CD4-positive, alpha-beta T cell treated with Interferon gamma for 1 hour (primary cell): ENCODE results near the gene DNAJB1.
"Not testable (repeated sequence)": the region's sequence is repeated elsewhere in the genome, so short reads cannot be mapped to it uniquely, and the experiment has no call there.

ENCODE experiments used
- DNase-seq: peaks from one replicate; pipeline ENCODE4 v3.0.0-alpha.2; 2020

DNAJB1 gene

DNA sequence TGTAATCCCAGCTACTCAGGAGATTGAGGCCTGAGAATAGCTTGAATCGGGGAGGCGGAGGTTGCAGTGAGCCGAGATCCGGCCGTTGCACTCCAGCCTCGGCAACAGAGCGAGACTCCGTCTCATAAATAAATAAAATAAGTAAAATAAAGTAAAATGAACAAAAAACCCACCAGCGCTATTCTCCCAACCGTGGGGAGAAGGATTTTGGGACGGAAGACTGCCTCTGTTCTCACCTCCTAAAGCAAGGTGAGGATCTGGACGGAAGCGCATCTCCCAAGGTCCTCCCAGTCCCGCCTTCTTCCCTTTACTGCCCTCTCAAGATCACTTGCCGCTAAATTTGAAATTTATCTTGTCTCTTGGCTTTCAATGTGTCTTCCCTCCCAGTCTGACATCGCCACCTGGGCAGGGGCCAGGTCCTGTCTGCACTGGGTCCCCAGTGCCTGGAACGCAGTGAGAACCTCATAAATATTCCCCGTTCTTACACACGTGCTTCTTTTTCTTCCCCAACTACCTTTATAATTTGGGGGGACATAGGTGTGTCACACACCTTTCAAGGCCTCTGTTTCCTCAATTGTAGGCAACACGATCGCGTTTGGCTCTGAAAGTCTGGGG, 1.2 kb upstream of the DNAJB1 start:
- DNase-seq: no peak

DNA sequence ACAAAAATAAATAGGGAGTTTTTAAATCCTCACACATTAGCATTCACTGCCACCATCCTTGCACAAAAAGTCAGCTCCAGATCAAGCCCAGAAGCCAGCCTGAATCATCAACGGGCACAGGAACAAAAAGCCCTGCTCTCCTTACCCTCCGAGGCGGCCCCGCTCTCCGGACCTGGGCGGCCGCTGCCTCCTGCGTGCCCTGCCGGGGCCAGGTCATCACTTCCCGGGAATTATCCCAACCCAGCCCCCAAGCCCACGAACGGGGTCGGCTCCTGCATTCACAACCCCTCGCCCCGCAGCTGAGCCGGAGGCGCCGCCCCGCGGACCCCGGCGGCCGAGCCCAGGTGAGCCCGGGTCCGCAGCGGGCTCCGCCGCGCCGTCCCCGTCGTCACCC, 754 bp downstream of the DNAJB1 start:
- no peak for DNase-seq

DNA sequence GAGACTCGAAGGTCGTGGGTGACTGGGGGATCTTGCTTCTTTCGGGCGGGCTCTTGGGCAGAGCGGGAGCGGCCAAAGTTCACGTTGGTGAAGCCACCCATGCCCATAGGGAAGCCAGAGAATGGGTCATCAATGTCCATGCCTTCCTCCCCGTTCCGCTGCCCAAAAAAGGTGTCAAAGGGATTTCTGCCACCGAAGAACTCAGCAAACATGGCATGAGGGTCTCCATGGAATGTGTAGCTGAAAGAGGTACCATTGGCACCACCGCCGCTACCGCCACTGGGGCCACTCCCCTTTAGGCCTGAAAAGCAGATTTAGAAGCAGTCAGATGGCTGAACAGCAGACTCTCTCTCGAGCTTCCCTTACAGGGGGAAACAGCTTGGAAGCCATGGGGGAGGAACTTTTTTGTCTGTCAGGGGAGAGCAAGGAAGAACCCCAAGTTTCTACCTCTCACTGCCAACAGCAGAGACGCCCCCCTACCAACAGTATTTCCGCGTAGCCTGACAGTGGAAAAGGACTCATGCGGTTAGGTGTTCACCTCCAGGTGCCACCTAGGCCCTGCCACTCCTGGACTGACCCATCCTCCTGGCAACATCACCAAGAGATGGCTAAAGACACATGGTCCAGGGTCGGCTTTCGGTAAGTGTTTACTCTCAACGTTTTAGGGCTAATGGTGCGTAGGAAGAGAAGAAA, 1.3 kb downstream of the DNAJB1 start:
- DNase-seq: peak; percentile 13

DNA sequence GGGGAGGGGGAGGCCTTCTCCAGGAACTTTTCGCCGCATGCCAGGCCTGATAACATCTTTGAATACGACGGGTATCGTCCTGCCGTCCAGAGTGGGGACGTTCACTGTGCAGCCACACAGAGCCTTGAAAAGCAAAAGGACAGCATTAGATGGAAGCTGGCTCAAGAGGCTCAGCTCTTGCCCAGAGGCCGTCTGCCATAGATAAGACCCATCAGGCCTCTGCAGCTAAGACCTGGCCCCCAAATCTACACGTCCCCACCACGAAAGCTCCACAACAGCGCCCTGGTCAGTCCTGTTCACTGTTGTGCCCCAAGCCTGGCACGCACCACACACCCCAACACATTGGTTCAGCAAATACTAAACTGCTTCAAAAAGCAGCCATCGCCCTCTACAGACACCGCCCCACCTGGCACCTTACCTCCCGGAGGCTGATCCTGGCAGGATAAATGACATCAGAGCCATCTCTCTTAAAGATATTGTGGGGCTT, 2.1 kb downstream of the DNAJB1 start:
- no peak for DNase-seq

DNA sequence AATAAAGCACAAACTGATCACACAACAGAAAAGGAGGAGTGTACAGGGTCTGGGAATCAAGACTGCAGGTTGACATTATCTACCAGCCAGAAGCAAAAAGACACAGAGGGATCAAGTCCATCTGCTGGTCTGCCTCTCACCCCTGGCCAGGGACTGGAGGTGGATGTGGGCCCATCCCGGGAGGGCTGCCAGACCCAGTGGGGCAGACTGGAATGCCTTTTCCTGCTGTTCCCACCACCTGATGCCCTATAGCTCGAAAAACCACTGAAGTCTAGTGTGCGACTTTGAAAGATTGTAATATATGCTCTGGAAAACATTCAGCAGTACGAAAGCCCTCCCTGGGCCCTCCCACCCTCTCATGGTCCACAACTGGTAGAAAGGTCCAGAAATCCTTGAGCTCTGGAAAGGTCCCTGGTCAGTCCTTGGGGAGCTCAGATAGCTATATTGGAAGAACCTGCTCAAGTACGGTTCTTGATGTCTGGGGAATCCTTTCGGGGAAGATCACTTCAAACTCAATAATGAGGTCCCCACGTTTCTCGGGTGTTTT, 2.6 kb downstream of the DNAJB1 start:
- no peak for DNase-seq

DNA sequence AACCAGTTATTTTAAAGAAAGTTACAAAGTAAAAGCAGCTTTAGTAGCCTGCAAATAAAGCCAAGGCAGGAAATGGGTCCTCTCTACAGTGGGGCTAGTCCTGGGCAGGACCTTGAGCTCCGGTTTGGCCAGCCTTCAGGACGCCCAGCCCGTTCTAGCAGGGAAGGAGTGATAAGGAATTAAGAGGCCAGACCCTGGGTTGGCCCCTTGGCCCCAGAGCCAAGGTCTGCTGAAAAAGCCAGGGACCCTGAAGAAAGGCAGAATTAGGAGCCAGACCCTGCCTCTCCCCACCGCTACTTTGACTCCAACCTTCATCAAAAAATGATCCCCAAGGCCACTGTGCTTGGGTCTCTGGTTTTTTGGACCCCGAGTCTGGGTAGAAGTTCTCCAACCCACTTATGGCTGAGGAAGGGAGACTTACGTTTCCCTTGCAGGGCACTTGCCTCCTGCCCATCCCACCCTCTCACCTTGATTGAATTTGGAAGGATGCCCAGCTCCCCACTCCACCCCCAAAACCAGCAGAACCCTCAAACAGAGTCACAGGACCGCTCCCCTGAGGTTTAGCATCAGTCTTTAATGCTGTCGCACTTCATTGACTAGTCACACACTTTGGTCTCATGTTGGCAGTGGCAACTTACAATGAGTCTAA, 3.9 kb downstream of the DNAJB1 start:
- peak; percentile 42 for DNase-seq

DNA sequence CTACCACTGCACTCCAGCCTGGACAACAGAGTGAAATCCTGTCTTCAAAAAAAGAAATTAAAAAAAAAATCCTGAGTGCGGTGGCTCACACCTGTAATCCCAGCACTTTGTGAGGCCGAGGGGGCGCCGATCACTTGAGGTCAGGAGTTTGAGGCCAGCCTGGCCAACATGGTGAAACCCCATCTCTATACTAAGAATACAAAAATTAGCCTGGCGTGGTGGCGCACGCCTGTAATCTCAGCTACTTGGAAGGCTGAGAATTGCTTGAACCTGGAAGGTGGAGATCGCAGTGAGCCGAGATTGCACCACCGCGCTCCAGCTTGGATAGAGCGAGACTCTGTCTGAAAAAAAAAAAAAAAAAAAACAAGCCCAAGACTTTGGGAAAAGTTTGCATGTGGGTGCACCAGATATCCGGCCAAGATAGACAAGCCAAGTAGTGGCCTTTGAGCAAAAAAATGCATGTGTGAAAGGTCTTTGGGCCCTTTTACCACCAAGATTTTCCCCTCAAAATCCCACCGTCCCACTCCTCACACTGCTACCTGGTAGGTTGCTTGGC, 5.7 kb downstream of the DNAJB1 start:
- DNase-seq: no peak

DNA sequence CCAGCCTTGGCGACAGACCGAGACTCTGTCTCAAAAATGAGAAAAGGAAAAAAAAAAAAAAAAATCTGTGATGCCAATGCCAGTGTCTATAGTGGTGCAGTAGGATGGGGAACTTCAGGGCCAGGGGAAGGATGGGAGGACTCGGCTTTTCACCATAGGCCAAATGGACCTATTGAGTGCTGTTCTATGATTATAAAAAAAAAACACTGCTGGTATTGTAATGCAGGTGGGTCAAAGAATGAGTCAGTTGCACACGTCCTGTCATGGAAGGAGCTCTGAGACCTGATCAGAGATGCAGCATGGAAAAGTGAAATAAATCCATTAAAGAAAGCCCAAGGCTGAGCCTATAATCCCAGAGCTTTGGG, 7.0 kb downstream of the DNAJB1 start:
- no peak for DNase-seq

DNA sequence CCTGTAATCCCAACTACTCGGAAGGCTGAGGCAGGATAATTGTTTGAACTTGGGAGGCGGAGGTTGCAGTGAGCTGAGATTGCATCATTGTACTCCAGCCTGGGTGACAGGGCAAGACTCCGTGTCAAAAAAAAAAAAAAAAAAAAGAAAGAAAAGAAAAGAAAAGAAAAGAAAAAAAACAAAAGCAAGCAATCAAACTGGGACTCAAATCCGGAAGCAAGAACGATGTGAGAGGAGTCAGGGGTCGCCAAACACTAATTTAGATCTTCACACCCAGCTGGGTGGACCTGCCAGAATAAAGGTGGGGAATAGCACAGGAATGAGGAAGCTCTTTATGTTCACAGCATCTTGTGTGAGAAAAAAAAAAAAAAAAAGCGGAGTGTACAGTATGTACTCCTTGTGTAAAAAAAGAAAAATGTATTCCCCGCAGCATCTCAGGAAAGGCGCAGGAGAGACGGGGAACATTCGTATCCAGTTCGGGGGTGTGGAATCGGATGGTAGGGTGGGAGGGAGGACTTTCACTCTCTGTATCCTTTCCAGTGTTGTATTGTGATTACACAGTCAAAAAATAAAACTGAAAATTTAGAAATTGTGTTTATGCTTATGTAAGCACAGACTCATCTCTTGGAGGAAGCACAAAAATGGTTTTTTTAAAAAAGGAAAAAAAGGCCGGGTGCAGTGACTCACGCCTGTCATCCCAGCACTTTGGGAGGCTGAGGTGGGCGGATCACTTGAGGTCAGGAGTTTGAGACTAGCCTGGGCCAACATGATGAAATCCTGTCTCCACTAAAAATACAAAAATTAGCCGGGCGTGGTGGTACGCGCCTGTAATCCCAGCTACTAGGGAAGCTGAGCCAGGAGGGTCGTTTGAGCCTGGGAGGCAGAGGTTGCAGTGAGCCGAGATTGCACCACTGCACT, 7.6 kb downstream of the DNAJB1 start:
- DNase-seq: peak; percentile 54

DNA sequence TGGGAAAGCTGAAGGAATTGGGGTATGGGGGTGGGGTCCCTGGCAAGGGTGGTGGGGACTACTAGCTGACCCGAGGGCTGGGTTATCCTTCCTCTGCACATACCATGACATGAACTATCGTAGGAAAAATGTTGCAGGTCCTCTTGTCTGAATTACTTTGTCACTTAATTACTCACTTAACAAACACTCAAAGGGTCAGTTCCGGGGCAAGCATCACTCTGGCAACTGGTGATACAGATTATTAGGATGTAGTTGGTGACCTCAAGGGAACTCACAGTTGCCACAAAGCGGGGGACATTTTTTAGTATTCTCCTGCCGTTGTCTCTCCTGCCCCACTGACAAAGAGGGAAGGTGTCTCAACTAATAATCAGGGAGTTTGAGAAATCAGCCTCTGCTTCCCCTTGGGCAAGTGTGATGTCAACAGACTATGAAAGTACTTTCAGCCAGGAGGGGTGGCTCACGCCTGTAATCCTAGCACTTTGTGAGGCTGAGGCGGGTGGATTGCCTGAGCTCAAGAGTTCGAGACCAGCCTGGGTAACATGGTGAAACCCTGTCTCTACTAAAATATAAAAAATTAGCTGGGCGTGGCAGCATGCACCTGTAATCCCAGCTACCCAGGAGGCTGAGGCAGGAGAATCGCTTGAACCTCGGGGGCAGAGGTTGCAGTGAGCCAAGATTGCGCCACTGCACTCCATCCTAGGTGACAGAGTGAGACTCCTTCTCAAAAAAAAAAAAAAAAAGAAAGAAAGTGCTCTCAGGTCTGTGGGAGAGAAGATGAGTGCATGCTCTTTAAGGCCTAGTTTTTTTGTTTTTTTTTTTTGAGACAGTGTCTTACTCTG, 10.3 kb downstream of the DNAJB1 start:
- DNase-seq: peak; percentile 49

DNA sequence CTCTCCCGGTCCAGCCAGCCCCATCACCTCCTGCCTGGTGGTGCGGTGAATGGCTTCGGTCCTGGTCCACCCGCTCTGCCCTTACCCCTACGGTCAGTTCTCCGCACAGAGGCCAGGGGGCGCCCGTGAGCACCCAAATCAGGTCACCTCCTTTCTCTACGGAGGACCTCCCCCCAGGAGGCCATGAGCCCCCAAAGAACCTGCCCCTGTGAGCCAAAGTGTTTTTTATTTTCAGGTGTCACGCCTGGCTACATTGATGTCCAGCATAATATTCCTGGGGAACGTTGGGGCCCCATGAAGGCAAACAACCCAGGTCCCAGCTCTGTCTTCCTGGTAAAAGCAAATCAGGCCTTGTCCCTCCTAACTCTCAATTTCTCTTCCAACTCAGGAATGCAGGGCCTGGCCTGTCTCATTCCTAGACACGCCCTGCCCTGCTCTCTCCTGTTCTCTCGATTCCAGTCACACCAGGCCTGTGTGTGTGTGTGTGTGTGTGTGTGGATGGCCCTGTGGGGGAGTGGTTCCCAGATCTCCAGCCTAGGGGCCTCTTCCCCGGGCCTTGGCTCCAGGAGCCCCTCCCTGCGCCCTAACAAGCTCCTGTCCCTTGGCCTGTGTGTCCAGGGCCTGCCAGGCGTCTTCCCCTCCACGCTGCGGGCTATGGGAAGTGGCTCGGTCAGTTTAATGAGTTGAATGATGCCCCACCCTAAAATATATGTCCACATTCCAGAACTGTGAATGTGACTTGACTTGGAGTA, 12.5 kb downstream of the DNAJB1 start:
- peak; percentile 73 for DNase-seq

DNA sequence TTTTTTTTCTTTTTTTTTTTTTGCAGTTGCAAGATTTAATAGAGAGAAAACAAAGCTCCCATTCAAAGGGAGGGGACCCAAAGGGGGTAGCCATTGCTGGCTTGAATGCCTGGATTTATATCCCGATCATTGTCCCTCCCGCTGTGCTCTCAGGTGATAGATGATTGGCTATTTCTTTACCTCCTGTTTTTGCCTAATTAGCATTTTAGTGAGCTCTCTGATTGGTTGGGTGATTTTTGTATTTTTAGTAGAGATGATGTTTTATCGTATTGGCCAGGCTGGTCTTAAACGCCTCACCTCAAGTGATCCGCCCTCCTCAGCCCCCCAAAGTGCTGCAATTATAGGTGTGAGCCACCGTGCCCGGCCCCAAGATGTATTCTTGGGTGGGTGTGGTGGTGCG, 13.6 kb downstream of the DNAJB1 start:
- DNase-seq: not testable (repeated sequence)

DNA sequence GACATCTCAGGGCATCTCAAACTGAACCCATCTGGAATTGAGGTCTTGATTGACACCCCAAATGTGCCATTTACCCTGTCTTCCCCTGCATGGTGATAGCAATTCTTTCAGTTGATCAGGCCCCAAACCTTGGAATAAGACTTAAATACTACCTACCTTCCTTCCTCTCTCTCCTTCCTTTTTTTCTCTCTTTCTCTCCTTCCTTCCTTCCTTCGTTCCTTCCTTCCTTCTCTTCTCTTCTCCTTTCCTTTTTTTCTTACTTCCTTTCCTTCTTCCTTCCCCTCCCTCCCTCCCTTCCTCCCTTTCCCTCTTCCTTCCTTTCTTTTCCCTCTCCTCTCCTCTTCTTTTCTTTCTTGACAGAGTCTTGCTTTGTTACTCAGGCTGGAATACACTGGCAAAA, 14.9 kb downstream of the DNAJB1 start:
- no peak for DNase-seq

DNA sequence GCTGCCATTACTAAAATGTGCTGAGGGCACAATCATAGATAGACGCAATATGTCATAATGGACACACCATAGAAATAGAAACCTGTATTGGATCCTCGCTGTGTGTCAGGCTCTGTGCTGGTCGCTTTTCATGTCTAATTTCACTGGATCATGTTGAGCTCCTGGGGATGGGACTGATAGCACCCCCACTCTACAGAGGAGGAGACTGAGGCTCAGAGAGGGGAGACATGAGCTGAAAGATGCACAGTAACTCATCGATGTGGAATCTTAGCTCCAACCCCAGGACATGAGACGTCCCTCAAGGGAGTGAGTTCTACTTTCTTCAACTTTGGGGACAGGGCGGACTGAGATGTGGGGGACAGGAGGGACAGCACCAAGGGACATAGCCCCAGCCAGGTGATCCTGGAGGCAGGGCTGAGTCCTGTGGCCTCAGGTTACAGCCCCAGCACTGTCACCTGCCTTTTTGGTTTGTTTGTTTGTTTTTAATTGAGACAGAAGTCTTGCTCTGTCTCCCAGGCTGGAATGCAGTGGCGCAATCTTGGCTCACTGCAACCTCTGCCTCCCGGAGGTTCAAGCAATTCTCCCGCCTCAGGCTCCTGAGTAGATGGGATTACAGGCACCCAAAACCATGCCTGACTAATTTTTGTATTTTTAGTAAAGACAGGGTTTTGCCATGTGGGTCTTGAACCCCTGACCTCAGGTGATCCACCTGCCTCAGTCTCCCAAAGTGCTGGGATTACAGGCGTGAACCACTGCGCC, 15.7 kb downstream of the DNAJB1 start:
- DNase-seq: no peak

DNA sequence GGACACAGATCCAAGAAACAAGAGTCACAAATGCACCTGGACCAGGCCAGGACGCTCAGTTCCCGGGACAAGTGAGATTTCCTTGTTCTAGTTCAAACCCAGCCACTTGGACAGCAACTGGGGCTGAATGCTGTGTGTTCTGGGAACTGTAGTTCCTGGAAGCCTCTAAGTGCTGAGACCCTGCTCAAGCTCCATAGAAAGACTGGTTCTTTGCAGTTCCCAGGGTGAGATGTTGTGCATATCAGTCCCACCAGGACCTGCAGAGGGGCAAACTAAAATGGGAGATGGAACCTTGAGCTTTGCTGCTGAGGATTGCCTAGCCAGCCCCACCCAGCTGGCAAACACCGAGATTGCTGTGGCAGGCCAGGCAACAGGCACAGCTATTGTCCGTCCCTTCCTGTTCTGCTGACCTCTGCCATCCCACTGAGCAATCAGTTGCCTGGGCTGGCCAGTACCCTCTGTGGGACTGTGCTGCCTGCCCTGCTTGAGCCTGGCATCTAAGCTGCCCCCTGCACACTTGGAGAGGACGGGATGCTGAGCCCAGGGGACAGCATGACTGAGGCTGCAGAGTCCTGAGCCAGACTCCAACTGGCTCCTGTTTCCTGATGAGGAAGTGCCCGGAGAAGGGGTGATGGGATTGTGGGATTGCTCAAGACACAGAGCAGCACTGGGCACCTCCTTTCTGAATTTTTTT, 20.8 kb downstream of the DNAJB1 start:
- no peak for DNase-seq

DNA sequence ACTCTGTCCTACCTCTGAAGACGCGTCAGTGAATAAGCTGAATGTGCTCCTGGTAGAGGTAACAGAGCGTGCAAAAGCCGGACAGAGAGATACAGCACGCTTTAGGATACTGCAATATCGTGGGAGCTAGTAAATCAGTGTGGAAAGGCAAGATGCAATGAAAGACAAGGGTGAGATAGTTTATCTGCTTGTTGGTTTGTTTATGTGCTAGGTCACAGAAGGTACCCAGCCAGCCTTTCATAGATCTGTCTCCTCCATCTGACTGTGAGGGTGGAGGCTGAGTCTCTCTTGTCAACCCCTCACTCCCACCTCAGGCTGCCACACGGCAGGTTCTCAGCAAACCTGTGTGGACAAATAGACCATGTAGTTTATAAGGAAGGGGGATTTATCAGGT, 21.4 kb downstream of the DNAJB1 start:
- no peak for DNase-seq

DNA sequence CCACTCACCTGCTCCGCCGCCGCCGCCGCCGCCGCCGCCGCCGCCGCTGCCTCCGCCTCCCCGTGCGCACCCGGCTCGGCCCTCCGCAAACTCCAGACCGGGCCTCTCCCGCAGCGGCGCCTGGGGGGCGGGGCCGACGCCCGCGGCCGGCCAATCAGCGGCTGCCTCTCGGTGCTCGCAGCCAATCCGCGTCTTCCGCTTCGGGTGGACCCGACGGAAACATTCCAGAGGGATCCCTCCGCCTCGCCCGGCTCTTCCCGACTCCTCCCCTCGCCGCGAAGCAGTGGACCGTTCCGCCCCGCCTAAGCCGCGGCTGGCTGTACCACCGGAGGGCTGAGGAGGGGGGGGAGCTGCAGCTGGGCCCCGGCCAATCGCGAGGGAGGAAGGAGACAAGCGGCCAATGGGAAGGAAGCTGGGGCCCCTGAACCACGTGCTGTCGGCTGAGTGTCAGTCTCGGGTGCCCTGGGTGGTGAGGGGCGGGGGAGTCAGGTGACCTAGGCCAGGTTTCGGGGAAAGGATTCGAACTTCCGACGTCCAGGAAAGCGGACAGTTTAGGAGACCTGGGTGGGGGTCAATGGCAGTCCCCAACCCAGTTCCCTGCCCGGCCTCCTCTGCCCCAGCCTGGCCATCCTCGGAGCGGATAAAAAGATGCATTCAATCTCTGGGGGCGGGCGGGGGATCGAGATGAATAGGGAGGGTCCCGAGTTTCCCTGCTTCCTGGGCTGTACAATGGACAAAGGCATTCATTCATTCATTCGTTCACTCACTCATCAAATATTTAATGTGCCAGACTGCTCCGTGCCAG, 22.0 kb downstream of the DNAJB1 start, which contains the start of gene GIPC1:
GIPC1 (minus strand) TSS at position 99 of the 805 bp plus-strand sequence. CDS start 13,151 bp downstream, outside the sequence.
- peak; percentile 79 for DNase-seq

DNA sequence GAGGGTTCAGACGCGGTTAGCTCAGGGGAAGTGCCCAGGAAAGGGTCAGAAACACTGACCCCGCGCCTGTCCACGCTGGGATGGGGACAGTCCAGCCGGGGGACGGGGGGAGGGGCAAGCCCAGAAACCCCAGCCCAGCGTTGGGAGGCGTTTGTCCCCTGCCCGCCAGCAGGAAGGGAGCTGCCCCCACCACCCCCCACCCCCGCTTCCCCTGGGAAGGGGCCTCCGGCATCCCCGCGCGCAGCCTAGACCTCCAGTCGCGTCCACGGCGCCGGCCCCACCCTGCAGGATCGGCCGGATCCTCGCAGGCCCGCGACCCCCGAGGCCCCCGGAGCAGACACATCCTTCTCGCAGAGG, 22.5 kb downstream of the DNAJB1 start:
- DNase-seq: no peak
